A549 (cell line): Measurements from ENCODE around the gene CARMIL3. TPM values are rescaled to one million over a fixed set of nuclear protein-coding genes. Genes with fewer than 3 reads are reported as not detected.
"Not testable (repeated sequence)": the region's sequence is repeated elsewhere in the genome, so short reads cannot be mapped to it uniquely, and the experiment has no call there.

ENCODE experiments used
- ATAC-seq, 2 experiments: fragments of 200-7000 bp in 1 of 2; fragments of >200 bp in 1 of 2; cut with Nextera tagmentation in 1 of 2; cut with Tn5 transposase in 1 of 2; 3 replicates each; pipeline versions ENCODE4 v1.8.0 to v1.9.1; 2018 to 2020; ENCODE audit warnings: mild to moderate bottlenecking in 1 of 2, moderate library complexity in 1 of 2
- CTCF ChIA-PET: fragments of 300-600 bp; sonication (Branson Sonifier 250); formaldehyde crosslinking; extraction: SDS; loops from one replicate; lab custom pipeline; 2021; ENCODE audit warnings: antibody characterized with exemption, inconsistent platforms; lab: Yijun Ruan, JAX
- POLR2A ChIA-PET: fragments of 350-600 bp; formaldehyde crosslinking; extraction: SDS; loops from one replicate; lab custom pipeline; 2021; ENCODE audit warnings: antibody characterized with exemption, inconsistent platforms; lab: Yijun Ruan, JAX
- DNase-seq, 2 experiments: peaks; one replicate each; pipeline versions ENCODE4 v3.0.0 to v3.0.0-alpha.2; 2011 to 2016; ENCODE audit warnings: low read depth in 1 of 2, low spot score in 1 of 2
- FAIRE-seq: peaks from 2 replicates; lab custom pipeline; 2011; peaks lifted over from hg19 to GRCh38; lab: Jason Lieb, UNC
- H3K27ac ChIP-seq, 2 experiments: fragments of >200 bp; sonication (Bioruptor Twin); formaldehyde crosslinking; 3 replicates each; pipeline ENCODE4 v1.5.1; 2016 to 2017
- H3K4me1 ChIP-seq: fragments of >200 bp; sonication (Bioruptor Twin); formaldehyde crosslinking; 3 replicates; pipeline ENCODE4 v1.6.1; 2016
- H3K4me2 ChIP-seq: fragments of >200 bp; sonication (Bioruptor Twin); formaldehyde crosslinking; 3 replicates; pipeline ENCODE4 v1.6.1; 2016
- H3K4me3 ChIP-seq: fragments of >200 bp; sonication (Bioruptor Twin); formaldehyde crosslinking; 3 replicates; pipeline ENCODE4 v1.5.1; 2016
- H3K9me3 ChIP-seq: fragments of >200 bp; sonication (Bioruptor Twin); formaldehyde crosslinking; 3 replicates; pipeline ENCODE4 v1.6.1; 2016
- ATOH8 ChIP-seq: fragments of 250-450 bp; sonication (Bioruptor Pico); IDR thresholded peaks from 2 replicates; pipeline ENCODE4 v1.5.0; 2020; ENCODE audit warnings: low read depth, mild to moderate bottlenecking, moderate library complexity
- CBX2 ChIP-seq: fragments of 200-600 bp; sonication (generic); IDR thresholded peaks from 2 replicates; pipeline ENCODE4 v1.6.1; 2016; ENCODE audit warnings: low read depth, mild to moderate bottlenecking, borderline replicate concordance
- CBX8 ChIP-seq: fragments of 200-600 bp; sonication (generic); IDR thresholded peaks from 2 replicates; pipeline ENCODE4 v1.6.1; 2016
- CHD2 ChIP-seq: fragments of 150-350 bp; IDR thresholded peaks from 2 replicates; pipeline ENCODE4 v1.6.1; 2014; ENCODE audit warnings: low read length; ENCODE audit not compliant: partially characterized antibody
- ESRRA ChIP-seq: fragments of 150-350 bp; IDR thresholded peaks from 2 replicates; pipeline ENCODE4 v1.6.1; 2014; ENCODE audit warnings: mild to moderate bottlenecking, low read length, borderline replicate concordance
- FOSL2 ChIP-seq, 2 experiments: fragments of 450-650 bp in 1 of 2; fragments of >200 bp in 1 of 2; sonication (Bioruptor Twin) in 1 of 2; formaldehyde crosslinking; IDR thresholded peaks; 2 replicates each; pipeline versions ENCODE4 v1.5.0 to v1.6.1; 2016 to 2020; ENCODE audit warnings: mild to moderate bottlenecking in 1 of 2, moderate library complexity in 1 of 2
- FOXS1 ChIP-seq: fragments of 250-450 bp; sonication (Bioruptor Pico); IDR thresholded peaks from 2 replicates; pipeline ENCODE4 v1.5.0; 2020; ENCODE audit warnings: mild to moderate bottlenecking, moderate library complexity
- HES2 ChIP-seq: fragments of >200 bp; sonication (Bioruptor Twin); formaldehyde crosslinking; IDR thresholded peaks from 2 replicates; pipeline ENCODE4 v1.6.1; 2016
- HEYL ChIP-seq: fragments of 250-450 bp; sonication (Bioruptor Pico); IDR thresholded peaks from 2 replicates; pipeline ENCODE4 v1.8.0; 2021; ENCODE audit warnings: mild to moderate bottlenecking, moderate library complexity
- JUN ChIP-seq, 2 experiments: fragments of >200 bp; sonication (Bioruptor Twin); formaldehyde crosslinking; IDR thresholded peaks; 2 replicates in 1 of 2; 3 replicates in 1 of 2; pipeline ENCODE4 v1.6.1; 2016 to 2017
- MYC ChIP-seq: IDR thresholded peaks from 2 replicates; pipeline ENCODE4 v1.6.1; 2012; ENCODE audit warnings: mild to moderate bottlenecking, inconsistent platforms, low read length, improper control_type of control experiment, borderline replicate concordance
- PBX3 ChIP-seq: IDR thresholded peaks from 2 replicates; pipeline ENCODE4 v1.6.1; 2012
- POLR2A ChIP-seq: IDR thresholded peaks from 2 replicates; pipeline ENCODE4 v1.6.1; 2012; ENCODE audit warnings: mild to moderate bottlenecking, low read length
- SMC3 ChIP-seq: fragments of >200 bp; sonication (Bioruptor Twin); formaldehyde crosslinking; IDR thresholded peaks from 3 replicates; pipeline ENCODE4 v1.6.1; 2018; ENCODE audit warnings: inconsistent platforms
- WGBS: methylation state at CpG from one replicate; pipeline ENCODE4 v1.1.6; 2017; ENCODE audit errors: missing lambda C conversion rate; 5-methylcytosine and 5-hydroxymethylcytosine counted together
- polyA plus RNA-seq, 4 experiments: library from polyadenylated mRNA; depleted of rRNA in 3 of 4; stranded (reverse); fragments of >200 nt; fragmentation: RNase III in 1 of 4; extraction: RNeasy Plus Mini Kit Qiagen cat#74134 plus additional on column Dnase treatment in 1 of 4; gene quantifications; 2 replicates in 3 of 4; 3 replicates in 1 of 4; pipeline ENCODE4 v1.2.3, GENCODE V29; 2011 to 2017

The CARMIL3 gene
- polyA plus RNA-seq, 2 of the 4 experiments (the other 2 are of a cell fraction): 0.45 to 0.98 TPM

GRCh38 chr14:24100197-24100981 is 48.6 kb downstream of the CARMIL3 start:
- no peak overlapping the region for H3K4me3 ChIP-seq
- ATAC-seq: no peak
- H3K4me2 ChIP-seq: no peak overlapping the region
- no peaks in the 10 kb centered on the region for H3K9me3 ChIP-seq
- ChIA-PET CTCF (interaction anchor here (3.1 to 13.3 kb wide), 4 partner anchors 5 to 40 kb away, joined by 11 to 244 read pairs (median 225); partner anchors contain the start of genes DCAF11, NRL and PCK2), POLR2A (interaction anchor here (0.6 kb wide), 1 partner anchor 8 kb away, joined by 3 read pairs; no protein-coding TSS in a partner anchor)
- no peak for TF ChIP-seq ESRRA
- no peak overlapping the region for H3K27ac ChIP-seq
- no peak for DNase-seq
- H3K4me1 ChIP-seq: peaks cover 6% of the 10 kb centered on the region
- FAIRE-seq: no peak
- WGBS: 60% methylated on average over 4 of the region's 4 CpGs

GRCh38 chr14:24100982-24101494 is 49.2 kb downstream of the CARMIL3 start:
- TF ChIP-seq SMC3 (no peak), FOXS1 (CRISPR knock-in tag) (no peak)
- Histone ChIP-seq H3K4me1 (no peaks in the 10 kb centered on the region; the same call in 2 of the 3 replicates), H3K27ac (no peak overlapping the region), H3K4me3 (no peak overlapping the region), H3K9me3 (no peaks in the 10 kb centered on the region), H3K4me2 (no peak overlapping the region)
- WGBS: 90% methylated on average over 3 of the region's 3 CpGs
- ChIA-PET POLR2A (interaction anchor here (5.6 kb wide), 1 partner anchor 13 kb away, joined by 26 read pairs; the partner anchor contains the start of genes DCAF11 and NRL), CTCF (interaction anchor here (3.1 to 13.3 kb wide), 4 partner anchors 4 to 40 kb away, joined by 11 to 244 read pairs (median 225); partner anchors contain the start of genes DCAF11, NRL and PCK2)
- FAIRE-seq (no peak), DNase-seq (no peak), ATAC-seq (no peak)

- 86% methylated on average over 7 of the region's 7 CpGs for WGBS
- FAIRE-seq: no peak
- CTCF ChIA-PET: interaction anchor here (1.2 to 13.3 kb wide), 6 partner anchors 7 to 58 kb away, joined by 3 to 244 read pairs (median 8); partner anchors contain the start of genes DCAF11, IRF9, NRL and PCK2
These were observed 50.7 kb downstream of the CARMIL3 start for GRCh38 chr14:24102357-24103048.

GRCh38 chr14:24103451-24103850 is 51.6 kb downstream of the CARMIL3 start:
- ATAC-seq: no peak
- POLR2A ChIA-PET: interaction anchor here (1.8 to 5.6 kb wide), 2 partner anchors 9 to 11 kb away, joined by 7 to 26 read pairs; partner anchors contain the start of genes DCAF11, NRL and PCK2
- no peak overlapping the region for H3K4me2 ChIP-seq
- TF ChIP-seq SMC3 (no peak), PBX3 (no peak), CBX2 (no peak)
- TF ChIP-seq, all 56 proteins: peak for 0
- DNase-seq (no peak), FAIRE-seq (no peak)
- 90% methylated on average over 13 of the region's 13 CpGs for WGBS
- CTCF ChIA-PET: interaction anchor here (1.2 to 13.3 kb wide), 7 partner anchors 8 to 57 kb away, joined by 3 to 244 read pairs (median 5); partner anchors contain the start of genes DCAF11, IRF9, NRL and PCK2
- Histone ChIP-seq H3K9me3 (no peaks in the 10 kb centered on the region), H3K27ac (no peak overlapping the region), H3K4me3 (no peak overlapping the region), H3K4me1 (peaks cover under 1% of the 10 kb centered on the region; the same call in 1 of the 3 replicates)

More at GRCh38 chr14:24102357-24103048, 50.7 kb downstream of the CARMIL3 start:
- TF ChIP-seq HEYL (no peak), HES2 (no peak), JUN (IDR thresholded peaks at IDR 0.05) (no peak; a peak in 1 of 5 replicates), FOSL2 (IDR thresholded peaks at IDR 0.05) (no peak), FOSL2 (CRISPR knock-in tag; IDR thresholded peaks at IDR 0.05) (no peak), CBX2 (no peak), ATOH8 (CRISPR knock-in tag) (no peak), MYC (no peak), CHD2 (no peak), POLR2A (no peak), CBX8 (no peak)
- Histone ChIP-seq H3K9me3 (no peaks in the 10 kb centered on the region), H3K4me1 (no peaks in the 10 kb centered on the region), H3K27ac (no peak overlapping the region), H3K4me3 (no peak overlapping the region), H3K4me2 (no peak overlapping the region)
- no peak for DNase-seq
- POLR2A ChIA-PET: interaction anchor here (1.8 to 5.6 kb wide), 2 partner anchors 8 to 12 kb away, joined by 7 to 26 read pairs; partner anchors contain the start of genes DCAF11, NRL and PCK2
- no peak for ATAC-seq

- H3K4me3 ChIP-seq, H3K4me1 ChIP-seq, H3K27ac ChIP-seq, FAIRE-seq, DNase-seq, H3K4me2 ChIP-seq, ATAC-seq, H3K9me3 ChIP-seq: not testable (repeated sequence)
- ChIA-PET POLR2A (interaction anchor here (5.6 to 6.1 kb wide), 2 partner anchors 9 to 12 kb away, joined by 26 to 38 read pairs; partner anchors contain the start of genes DCAF11, NRL and PCK2), CTCF (interaction anchor here (0.6 to 13.3 kb wide), 8 partner anchors 10 to 91 kb away, joined by 3 to 244 read pairs (median 6); partner anchors contain the start of genes IRF9 and PCK2)
- 89% methylated on average over 8 of the region's 8 CpGs for WGBS
These were observed 53.9 kb downstream of the CARMIL3 start for GRCh38 chr14:24105609-24106239.
